DLD1 (cell line): ENCODE results near the gene MAT2B.
"Not testable (repeated sequence)": the region's sequence is repeated elsewhere in the genome, so short reads cannot be mapped to it uniquely, and the experiment has no call there.

ENCODE experiments used
- in situ Hi-C: cut with HindIII; loops from 2 replicates; pipeline ENCODE4 v1.10.0; 2017; ENCODE audit warnings: low sequenced_read_pairs

MAT2B gene

GRCh38 chr5:163503106-163504078, 2.0 kb upstream of the MAT2B start:
- in situ Hi-C loops: no loop called here

DNA sequence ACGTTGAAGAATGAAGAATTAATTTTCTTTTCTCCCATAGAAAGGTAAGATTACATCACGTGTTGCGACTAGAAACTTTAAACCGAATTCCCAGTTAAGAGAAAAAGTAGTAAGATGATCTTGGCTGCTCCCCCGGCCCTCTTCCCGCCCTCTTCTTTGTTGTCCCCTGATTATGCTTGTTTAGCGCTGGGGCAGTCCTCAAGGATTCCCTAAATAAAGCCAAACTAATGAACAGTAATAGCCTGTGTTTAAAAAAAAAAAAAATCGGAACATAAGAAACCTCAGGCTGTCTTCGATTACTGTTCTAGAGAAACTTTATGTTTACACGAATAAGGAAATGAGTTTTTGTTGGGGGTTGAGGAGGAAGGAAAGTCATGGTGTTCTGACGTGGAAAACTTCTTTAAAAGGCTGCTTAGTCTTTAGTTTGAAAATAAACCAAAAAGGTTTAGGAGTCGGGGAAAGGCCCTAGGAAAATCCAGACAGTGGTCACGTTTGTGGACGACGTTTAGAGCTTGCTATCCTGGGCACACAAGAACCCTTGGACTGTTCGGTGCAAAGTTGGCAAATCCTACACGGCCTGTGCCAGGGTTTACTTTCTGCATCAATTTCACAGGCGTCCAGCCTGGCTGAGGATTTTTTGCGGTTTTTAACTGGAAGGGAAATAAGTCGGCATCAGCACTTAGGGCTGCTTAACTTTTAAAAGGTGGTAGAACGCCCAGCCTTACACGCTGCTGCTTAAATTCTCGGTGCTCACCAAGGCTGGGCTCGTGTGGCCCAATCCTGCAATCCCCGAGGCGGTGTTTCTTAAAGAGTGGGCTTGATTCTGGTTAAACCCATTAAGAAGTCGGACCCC, 1.1 kb upstream of the MAT2B start:
- in situ Hi-C loops: no loop called here

DNA sequence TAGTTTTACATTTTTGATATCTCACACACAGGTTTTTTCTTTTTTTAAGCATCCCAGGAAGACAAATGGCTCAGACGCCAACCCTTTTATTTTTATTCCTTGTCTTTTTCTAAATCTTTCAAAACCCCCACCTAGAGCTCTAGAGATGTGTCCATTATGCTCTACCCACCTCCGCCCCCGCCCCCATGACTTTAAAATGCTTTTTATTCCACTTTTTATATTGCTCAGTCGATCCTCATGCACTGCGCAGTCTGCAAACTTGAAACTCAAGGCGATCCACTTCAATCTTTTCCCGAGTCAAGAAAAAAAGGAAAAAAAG, 411 bp upstream of the MAT2B start:
- in situ Hi-C loops: no loop called here

- in situ Hi-C loops: no loop called here
Observed at GRCh38 chr5:163506095-163506457, 657 bp downstream of the MAT2B start.

DNA sequence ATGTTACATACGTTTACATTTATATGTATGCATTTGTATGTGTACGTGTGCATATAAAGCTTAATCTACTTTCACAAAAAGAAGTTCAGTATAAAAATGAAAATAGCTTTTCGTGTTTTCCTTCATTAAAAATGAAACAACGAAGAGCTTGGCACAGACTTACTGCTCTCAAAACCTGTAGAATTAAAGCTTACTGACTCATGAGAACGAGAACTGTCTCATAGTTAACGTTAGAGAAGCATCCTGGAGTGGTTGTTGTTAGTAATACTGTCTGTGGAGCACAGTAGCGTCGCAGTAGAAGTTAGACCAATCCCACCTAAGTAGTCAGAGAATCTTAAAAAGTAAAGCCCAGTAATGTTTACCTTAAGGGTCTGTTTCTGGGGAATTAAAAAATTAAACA, 1.3 kb downstream of the MAT2B start:
- in situ Hi-C loops: no loop called here

- in situ Hi-C loops: no loop called here
Observed at GRCh38 chr5:163508753-163509152, 3.3 kb downstream of the MAT2B start.

DNA sequence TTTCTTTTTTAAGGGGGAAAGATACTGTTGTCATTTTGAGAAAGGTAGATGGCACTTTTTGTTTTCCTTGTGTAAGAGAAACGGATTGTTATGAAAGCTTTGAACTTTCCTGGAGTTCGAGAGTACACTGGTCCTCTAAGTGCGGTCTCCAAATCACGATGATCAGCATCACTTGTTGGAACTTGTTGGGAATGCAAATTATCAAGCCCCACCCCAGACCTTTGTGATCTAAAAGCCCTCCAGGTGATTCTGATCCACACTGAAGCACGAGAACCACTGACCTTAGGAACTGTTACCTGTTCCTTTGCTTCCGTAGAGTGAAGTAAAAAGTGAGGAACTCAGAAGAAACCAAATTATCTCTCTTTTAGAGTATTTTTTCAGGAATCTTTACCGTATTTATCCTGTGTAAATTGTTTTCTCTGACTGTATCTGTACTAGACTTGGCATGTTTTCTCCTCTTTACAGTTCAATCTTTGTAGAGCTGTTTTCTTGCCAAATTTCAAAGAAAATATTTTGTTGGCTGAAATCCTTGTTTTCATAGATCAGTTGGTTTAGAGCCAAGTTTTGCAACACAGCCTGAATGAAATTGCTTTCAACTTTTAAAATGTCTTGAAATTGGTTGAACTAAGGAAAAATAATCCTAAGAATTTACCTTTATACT, 4.0 kb downstream of the MAT2B start:
- in situ Hi-C loops: no loop called here

DNA sequence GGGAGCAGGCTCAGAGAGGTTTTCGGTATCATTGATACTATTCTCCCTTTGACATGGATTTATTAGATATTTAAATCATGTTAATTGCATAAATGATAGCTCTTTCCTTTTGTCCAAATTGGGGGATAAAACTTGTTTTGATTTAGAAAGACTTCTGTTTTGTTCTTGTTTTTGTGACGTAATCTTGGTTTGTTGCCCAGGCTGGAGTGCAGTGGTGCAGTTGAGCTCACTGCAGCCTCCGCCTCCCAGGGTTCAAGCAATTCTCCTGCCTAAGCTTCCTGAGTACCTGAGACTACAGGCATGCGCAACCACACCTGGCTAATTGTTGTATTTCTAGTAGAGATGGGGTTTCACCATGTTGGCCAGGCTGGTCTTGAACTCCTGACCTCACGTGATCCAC, 7.1 kb downstream of the MAT2B start:
- in situ Hi-C loops: no loop called here

- in situ Hi-C loops: no loop called here
Observed at GRCh38 chr5:163525096-163525495, 19.7 kb downstream of the MAT2B start.

GRCh38 chr5:163529698-163530097, 24.3 kb downstream of the MAT2B start:
- in situ Hi-C loops: no loop called here

- in situ Hi-C loops: no loop called here
Observed at GRCh38 chr5:163531272-163531671, 25.9 kb downstream of the MAT2B start.

DNA sequence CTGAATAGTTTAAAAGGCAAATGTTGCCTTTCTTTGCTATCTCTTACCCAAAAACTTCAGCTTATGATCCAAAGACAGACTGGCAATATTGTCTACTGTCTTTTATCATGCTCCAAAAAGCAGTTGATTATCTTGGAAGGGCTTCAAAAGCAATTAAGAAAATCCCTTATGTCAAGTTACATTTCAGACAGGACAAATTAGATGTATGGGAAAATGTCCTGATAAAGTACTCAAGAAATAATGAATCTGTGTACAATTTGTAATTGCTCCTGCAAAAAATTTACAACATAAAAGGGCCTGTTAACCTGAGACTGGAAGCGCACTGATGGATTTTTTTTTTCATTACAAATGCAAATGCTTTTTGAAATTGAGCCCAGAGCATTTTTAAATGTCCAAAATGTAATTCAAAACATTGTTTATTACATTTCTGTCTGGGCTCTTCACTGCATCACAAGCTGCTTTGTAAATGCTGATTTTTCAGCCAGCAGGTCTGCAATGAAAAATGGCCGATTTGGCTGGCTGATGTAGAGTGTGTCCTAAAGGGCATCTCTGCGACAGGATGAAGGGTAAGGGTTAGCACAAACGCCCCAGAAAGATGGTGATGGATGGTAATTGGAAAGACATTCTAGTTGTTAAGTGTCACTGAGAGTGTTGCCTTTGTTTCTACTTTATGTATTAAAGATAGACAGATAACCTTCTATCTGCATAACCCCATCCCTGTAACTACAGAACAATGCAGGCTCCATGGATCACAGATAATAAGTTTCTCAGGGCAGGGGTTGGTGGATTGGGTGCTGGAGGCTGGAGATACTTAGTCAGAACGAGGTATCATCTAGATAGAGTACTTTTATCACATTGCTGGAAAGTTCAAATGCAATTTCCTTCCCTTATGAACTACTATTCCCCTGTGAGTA, 27.0 kb downstream of the MAT2B start:
- in situ Hi-C loops: no loop called here

GRCh38 chr5:163533223-163533622, 27.8 kb downstream of the MAT2B start:
- in situ Hi-C loops: no loop called here

GRCh38 chr5:163534492-163535094, 29.2 kb downstream of the MAT2B start:
- in situ Hi-C loops: no loop called here

DNA sequence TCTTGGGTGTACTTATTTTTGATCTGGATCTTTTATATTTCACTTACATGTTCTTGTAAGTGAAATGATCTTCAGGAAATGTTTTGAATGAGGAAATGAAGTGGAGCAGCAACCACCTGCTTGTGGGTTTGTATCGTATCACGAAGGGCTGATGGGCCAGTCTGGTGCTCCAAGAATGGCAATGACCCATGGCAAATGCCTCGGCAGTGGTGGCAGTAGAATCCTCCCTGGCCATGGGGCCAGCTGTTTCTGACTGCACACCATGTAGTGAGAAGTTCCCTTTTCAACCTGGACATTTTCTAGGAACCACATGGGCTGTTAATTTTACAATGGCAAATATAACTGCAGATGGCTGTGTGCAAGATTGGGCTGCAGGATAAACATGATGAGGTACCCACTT, 29.9 kb downstream of the MAT2B start:
- in situ Hi-C loops: no loop called here

DNA sequence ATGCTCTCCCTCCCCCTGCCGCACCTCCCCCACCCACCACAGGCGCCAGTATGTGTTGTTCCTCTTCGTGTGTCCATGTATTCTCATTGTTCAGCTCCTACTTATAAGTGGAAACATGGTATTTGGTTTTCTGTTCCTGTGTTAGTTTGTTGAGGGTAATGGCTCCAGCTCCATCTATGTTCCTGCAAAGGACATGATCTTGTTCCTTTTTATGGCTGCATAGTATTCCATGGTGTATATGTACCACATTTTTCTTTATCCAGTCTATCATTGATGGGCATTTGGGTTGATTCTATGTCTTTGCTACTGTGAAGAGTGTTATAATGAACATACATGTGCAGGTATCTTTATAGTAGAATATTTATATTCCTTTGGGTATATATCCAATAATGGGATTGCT, 31.0 kb downstream of the MAT2B start:
- in situ Hi-C loops: not testable (repeated sequence)

DNA sequence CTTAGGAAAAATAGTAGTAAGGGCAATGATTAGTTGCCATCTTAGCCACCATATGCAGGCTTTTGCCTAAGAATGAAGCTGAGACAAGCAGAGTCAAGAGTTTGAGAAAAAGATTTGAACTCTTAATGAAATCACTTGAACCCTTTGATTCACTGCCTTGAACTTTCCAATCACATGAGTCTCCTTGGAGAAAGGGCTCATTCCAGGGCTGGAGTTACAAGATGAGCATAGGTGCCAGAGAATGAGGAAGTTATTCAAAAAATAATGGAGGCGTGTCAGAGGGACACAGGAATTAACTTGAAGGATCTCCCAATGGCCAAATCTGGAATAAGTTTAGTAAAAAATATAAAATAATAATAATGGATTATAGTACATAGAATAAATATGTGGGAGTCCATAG, 35.3 kb downstream of the MAT2B start:
- in situ Hi-C loops: loop anchor here (10.0 kb wide), 1 partner anchor 304 kb away; no protein-coding TSS in a partner anchor

DNA sequence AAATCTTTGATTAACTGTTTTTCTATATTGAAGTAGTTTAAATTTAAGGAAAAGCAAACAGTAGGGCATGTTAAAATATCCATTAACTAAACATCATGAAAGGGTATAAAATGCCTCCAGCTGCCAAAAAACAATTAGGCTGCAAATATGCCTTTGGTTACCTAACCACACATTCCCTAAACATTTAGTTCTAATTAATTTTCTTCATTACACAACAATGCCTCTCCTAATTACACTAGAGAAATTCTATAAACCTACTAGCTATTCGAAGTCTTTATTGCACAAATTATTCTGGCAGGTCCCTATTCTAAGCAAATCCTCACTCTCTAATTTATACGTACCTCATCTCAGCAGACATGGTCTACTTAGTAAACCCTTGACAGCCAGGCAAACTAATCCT, 37.4 kb downstream of the MAT2B start:
- in situ Hi-C loops: loop anchor here (10.0 kb wide), 1 partner anchor 302 kb away; no protein-coding TSS in a partner anchor

- in situ Hi-C loops: loop anchor here (10.0 kb wide), 1 partner anchor 301 kb away; no protein-coding TSS in a partner anchor
Observed at GRCh38 chr5:163544041-163544440, 38.6 kb downstream of the MAT2B start.

DNA sequence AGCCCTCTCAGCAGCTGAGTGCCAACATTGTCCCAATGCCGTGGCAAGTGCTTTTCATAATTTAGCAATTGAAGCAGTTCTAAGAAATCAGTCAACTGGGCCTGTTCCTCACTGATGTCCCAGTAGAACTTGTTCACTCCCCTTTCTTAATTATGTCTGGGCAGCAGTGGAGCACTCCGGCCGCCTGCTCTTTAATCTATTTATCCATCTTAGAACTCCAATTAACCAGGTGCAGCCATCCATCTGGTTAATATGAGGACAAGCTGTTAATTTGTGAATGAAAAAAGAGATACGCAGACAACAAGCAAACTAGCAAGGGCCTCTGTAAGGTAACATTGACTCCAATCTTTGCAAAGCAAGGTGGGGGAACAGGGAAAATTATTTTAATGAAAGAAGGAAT, 39.4 kb downstream of the MAT2B start:
- in situ Hi-C loops: loop anchor here (10.0 kb wide), 1 partner anchor 300 kb away; no protein-coding TSS in a partner anchor
